Body of pancreas (tissue), 4 donors: ENCODE results near the gene TMEM229B.

Source experiments
- POLR2A ChIP-seq, 3 donors: fragments of 450-650 bp; IDR thresholded peaks; one replicate each; pipeline ENCODE4 v1.6.1; 2016; ENCODE audit warnings: antibody characterized with exemption in 3 of 3, mild to moderate bottlenecking in 2 of 3
- TF ChIP-seq, protein P1 (sequence below), 7 experiments: fragments of 450-650 bp in 4 of 7; fragments of 200-600 bp in 3 of 7; sonication (generic) in 3 of 7; IDR thresholded peaks; one replicate each; pipeline ENCODE4 v1.5.1; 2016 to 2019; ENCODE audit warnings: antibody characterized with exemption in 7 of 7

DNA sequence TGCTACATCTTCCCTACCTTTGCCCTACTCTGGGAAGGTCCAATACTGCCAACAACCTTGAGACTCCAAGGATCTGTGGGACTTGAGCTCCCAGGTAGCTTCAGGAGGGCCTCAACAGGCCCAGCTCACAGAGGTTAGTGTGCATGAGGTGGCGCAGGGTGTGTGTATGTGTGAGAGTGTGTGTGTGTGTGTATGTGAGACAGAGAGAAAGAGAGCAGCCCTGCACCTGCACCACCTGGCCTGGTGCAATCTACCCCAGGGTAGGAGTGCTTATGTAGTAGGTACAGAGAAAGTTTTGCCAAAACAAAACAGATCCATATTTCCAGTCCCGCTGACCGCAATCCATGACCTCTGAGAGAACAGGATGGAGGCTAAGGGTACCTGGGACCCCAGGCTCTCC, 24.6 kb downstream of the TMEM229B start:
- TF ChIP-seq, protein P1, sequence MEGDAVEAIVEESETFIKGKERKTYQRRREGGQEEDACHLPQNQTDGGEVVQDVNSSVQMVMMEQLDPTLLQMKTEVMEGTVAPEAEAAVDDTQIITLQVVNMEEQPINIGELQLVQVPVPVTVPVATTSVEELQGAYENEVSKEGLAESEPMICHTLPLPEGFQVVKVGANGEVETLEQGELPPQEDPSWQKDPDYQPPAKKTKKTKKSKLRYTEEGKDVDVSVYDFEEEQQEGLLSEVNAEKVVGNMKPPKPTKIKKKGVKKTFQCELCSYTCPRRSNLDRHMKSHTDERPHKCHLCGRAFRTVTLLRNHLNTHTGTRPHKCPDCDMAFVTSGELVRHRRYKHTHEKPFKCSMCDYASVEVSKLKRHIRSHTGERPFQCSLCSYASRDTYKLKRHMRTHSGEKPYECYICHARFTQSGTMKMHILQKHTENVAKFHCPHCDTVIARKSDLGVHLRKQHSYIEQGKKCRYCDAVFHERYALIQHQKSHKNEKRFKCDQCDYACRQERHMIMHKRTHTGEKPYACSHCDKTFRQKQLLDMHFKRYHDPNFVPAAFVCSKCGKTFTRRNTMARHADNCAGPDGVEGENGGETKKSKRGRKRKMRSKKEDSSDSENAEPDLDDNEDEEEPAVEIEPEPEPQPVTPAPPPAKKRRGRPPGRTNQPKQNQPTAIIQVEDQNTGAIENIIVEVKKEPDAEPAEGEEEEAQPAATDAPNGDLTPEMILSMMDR (IDR thresholded peaks at IDR 0.05), result no peak
- TF ChIP-seq POLR2A (IDR thresholded peaks at IDR 0.05), result no peak
